PC-3 (cell line): ENCODE measurements around the gene STX18. TPM values are rescaled to one million over a fixed set of nuclear protein-coding genes. Genes with fewer than 3 reads are reported as not detected.

Experiments
- ATAC-seq: fragments of 200-7000 bp; cut with Tn5 transposase; 2 replicates; pipeline ENCODE4 v1.9.1; 2020; ENCODE audit warnings: mild to moderate bottlenecking, moderate library complexity
- BruUV-seq: library from RNA; stranded (reverse); fragments of 400-500 nt; replicated peaks from 2 replicates; lab custom pipeline; 2021; lab: Mats Ljungman, UMichigan
- CTCF ChIA-PET: fragments of 300-600 bp; sonication (Branson Sonifier 250); formaldehyde crosslinking; loops from one replicate; lab custom pipeline; 2022; ENCODE audit warnings: antibody characterized with exemption; lab: Charles Lee
- POLR2A ChIA-PET: fragments of 300-600 bp; sonication (Branson Sonifier 250); formaldehyde crosslinking; loops from one replicate; lab custom pipeline; 2022; ENCODE audit warnings: antibody characterized with exemption; ENCODE audit not compliant: unreplicated experiment; lab: Charles Lee
- DNase-seq: peaks from one replicate; pipeline ENCODE4 v3.0.0-alpha.2; 2015
- H2AFZ ChIP-seq: fragments of 300-600 bp; sonication (generic); 2 replicates; pipeline ENCODE4 v1.6.0; 2016; ENCODE audit warnings: antibody characterized with exemption, low read length
- H3F3A ChIP-seq: fragments of 300-600 bp; sonication (generic); one replicate; pipeline ENCODE4 v1.6.0; 2017; ENCODE audit warnings: antibody characterized with exemption, low read length, control low read depth, mild to moderate bottlenecking; ENCODE audit not compliant: unreplicated experiment
- H3K27ac ChIP-seq: fragments of 300-600 bp; sonication (generic); 2 replicates; pipeline ENCODE4 v1.5.1; 2016; ENCODE audit warnings: mild to moderate bottlenecking, low read length
- H3K27me3 ChIP-seq: fragments of 300-600 bp; sonication (generic); 2 replicates; pipeline ENCODE4 v1.6.1; 2016; ENCODE audit warnings: low read length, mixed read lengths
- H3K36me3 ChIP-seq: fragments of 300-600 bp; sonication (generic); 2 replicates; pipeline ENCODE4 v1.6.1; 2016; ENCODE audit warnings: low read depth, mixed run types, low read length, mixed read lengths
- H3K4me1 ChIP-seq: fragments of 300-600 bp; sonication (generic); 2 replicates; pipeline ENCODE4 v1.5.1; 2016; ENCODE audit warnings: low read length; ENCODE audit not compliant: insufficient read depth
- H3K4me2 ChIP-seq: fragments of 300-600 bp; sonication (generic); 2 replicates; pipeline ENCODE4 v1.6.0; 2016; ENCODE audit warnings: low read length
- H3K4me3 ChIP-seq: fragments of 300-600 bp; sonication (generic); 2 replicates; pipeline ENCODE4 v1.5.1; 2016; ENCODE audit warnings: mild to moderate bottlenecking, low read length, mixed read lengths
- H3K79me2 ChIP-seq: fragments of 300-600 bp; sonication (generic); 2 replicates; pipeline ENCODE4 v1.6.1; 2017; ENCODE audit warnings: low read length, mixed read lengths
- H3K9ac ChIP-seq: fragments of 300-600 bp; sonication (generic); 2 replicates; pipeline ENCODE4 v1.6.0; 2016; ENCODE audit warnings: mild to moderate bottlenecking, low read length
- H3K9me2 ChIP-seq: fragments of 300-600 bp; sonication (generic); replicated peaks from 2 replicates; pipeline ENCODE4 v1.6.1; 2016; ENCODE audit warnings: mixed run types, low read length, mixed read lengths
- H3K9me3 ChIP-seq: fragments of 300-600 bp; sonication (generic); 2 replicates; pipeline ENCODE4 v1.6.1; 2016; ENCODE audit warnings: low read length, mixed read lengths
- H4K20me1 ChIP-seq: fragments of 300-600 bp; sonication (generic); 2 replicates; pipeline ENCODE4 v1.6.1; 2016; ENCODE audit warnings: low read length, mixed read lengths
- EZH2 ChIP-seq: fragments of 300-600 bp; sonication (generic); IDR thresholded peaks from one replicate; pipeline ENCODE4 v1.6.1; 2017; ENCODE audit warnings: antibody characterized with exemption, mild to moderate bottlenecking, low read length; ENCODE audit not compliant: unreplicated experiment
- EZH2phosphoT487 ChIP-seq: fragments of 300-600 bp; sonication (generic); IDR thresholded peaks from 2 replicates; pipeline ENCODE4 v1.6.1; 2018; ENCODE audit warnings: mild to moderate bottlenecking, antibody characterized with exemption, low read length, borderline replicate concordance
- intact Hi-C: fragments of 100-400 bp; cut with micrococcal nuclease; formaldehyde crosslinking; loops from 2 replicates; pipeline ENCODE4 v1.9.0; 2023
- total RNA-seq: library from RNA; depleted of rRNA; stranded (reverse); fragments of >200 nt; gene quantifications from 2 replicates; pipeline ENCODE4 v1.2.3, GENCODE V29; 2014
- TF ChIP-seq, protein P1 (sequence below): fragments of 300-600 bp; sonication (generic); conservative IDR thresholded peaks from 2 replicates; pipeline ENCODE4 v1.5.1; 2017; ENCODE audit warnings: antibody characterized with exemption, low read depth, mild to moderate bottlenecking, low read length

Gene STX18
- total RNA-seq, 1 experiment from 2014 or later = 25.0 TPM

DNA sequence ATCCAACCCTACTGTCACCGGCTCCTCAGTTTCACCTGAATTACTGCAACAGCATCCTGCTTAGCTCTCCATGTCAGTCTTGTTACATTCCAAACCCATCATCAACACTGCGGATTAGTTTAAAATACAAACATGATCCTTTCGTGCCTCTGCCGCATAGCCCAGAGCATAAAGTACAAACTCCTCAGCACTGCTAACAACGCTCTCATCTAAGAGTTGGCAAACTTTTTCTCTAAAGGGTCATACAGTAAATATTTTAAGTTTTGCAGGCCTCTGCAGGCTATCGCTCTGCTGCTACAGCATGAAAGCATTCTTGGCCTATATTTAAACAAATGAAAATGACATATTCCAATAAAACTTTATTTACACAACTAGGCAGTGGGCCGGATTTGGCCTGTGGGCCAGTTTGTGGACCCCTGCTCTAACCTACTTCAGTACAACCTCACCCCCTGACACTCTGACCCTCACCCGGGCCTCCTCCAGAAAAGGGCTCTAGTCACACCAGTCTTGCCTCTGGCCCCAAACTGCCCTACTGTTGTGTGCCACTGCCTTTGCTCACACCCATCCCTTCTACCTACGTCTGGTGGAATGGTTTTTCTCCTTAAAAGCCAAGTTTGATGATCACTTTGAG is 7.2 kb downstream of the STX18 start:
- H3K4me2 ChIP-seq = no peak overlapping the region
- no peak overlapping the region for H3K9ac ChIP-seq
- no peaks in the 10 kb centered on the region for H3F3A ChIP-seq
- H3K9me2 ChIP-seq = no peaks in the 10 kb centered on the region
- CTCF ChIA-PET = no interaction called here
- intact Hi-C loops = no loop called here
- ATAC-seq (no peak), DNase-seq (no peak)
- POLR2A ChIA-PET = interaction anchor here (0.5 kb wide), 1 partner anchor 18 kb away, joined by 4 read pairs; no protein-coding TSS in a partner anchor
- no peak overlapping the region for H3K4me3 ChIP-seq
- H3K79me2 ChIP-seq = peaks cover 89% of the 10 kb centered on the region
- no TSS peak for BruUV-seq
- H2AFZ ChIP-seq = no peak overlapping the region
- H3K27ac ChIP-seq = no peak overlapping the region
- no peaks in the 10 kb centered on the region for H3K36me3 ChIP-seq
- TF ChIP-seq, protein P1, sequence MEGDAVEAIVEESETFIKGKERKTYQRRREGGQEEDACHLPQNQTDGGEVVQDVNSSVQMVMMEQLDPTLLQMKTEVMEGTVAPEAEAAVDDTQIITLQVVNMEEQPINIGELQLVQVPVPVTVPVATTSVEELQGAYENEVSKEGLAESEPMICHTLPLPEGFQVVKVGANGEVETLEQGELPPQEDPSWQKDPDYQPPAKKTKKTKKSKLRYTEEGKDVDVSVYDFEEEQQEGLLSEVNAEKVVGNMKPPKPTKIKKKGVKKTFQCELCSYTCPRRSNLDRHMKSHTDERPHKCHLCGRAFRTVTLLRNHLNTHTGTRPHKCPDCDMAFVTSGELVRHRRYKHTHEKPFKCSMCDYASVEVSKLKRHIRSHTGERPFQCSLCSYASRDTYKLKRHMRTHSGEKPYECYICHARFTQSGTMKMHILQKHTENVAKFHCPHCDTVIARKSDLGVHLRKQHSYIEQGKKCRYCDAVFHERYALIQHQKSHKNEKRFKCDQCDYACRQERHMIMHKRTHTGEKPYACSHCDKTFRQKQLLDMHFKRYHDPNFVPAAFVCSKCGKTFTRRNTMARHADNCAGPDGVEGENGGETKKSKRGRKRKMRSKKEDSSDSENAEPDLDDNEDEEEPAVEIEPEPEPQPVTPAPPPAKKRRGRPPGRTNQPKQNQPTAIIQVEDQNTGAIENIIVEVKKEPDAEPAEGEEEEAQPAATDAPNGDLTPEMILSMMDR = no peak
- TF ChIP-seq EZH2 (no peak), EZH2phosphoT487 (no peak)
- H3K9me3 ChIP-seq = no peaks in the 10 kb centered on the region
- no peaks in the 10 kb centered on the region for H3K27me3 ChIP-seq
- H3K4me1 ChIP-seq = no peaks in the 10 kb centered on the region; the same call in 1 of the 2 replicates
- peaks cover 20% of the 10 kb centered on the region; the same call in 1 of the 2 replicates for H4K20me1 ChIP-seq

DNA sequence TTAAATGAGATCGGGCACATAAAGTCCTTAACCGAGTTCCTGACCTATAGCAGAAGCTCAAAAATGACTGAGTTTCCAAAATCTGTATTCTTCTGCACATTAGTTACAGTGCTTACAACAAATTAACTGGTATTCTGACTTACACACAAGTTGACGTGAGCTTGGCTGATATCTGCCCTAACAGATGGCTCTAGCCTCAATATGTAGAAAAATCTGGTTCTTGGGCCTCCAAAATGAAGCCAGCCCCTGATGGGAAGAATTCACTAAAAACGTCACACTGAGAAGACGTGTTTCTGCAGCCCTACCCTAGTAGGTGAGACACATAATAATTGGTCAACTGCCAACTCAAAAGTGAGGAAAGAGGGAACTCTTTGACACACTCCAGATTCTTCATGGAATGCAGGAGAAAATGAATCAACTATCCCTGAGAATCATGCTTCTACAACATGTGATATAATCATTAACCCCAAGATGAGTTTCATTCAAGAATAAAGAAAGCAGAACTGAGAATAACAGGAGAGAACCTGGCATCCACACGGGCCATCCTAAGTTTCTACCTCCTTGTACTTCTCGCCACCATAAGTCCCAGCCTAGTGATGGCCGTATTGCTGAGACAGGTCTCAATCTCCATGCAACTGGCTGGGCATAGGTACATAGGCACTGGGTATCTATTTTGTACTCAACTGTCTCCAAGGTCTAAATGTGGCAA is 8.2 kb downstream of the STX18 start:
- Histone ChIP-seq H3K36me3 (no peaks in the 10 kb centered on the region), H3K79me2 (peaks cover 82% of the 10 kb centered on the region), H3K4me3 (no peak overlapping the region), H3K9me2 (no peaks in the 10 kb centered on the region), H3K9me3 (no peaks in the 10 kb centered on the region), H3K27ac (no peak overlapping the region), H4K20me1 (peaks cover 13% of the 10 kb centered on the region; the same call in 1 of the 2 replicates), H3F3A (no peaks in the 10 kb centered on the region), H3K4me2 (no peak overlapping the region), H2AFZ (no peak overlapping the region), H3K4me1 (no peaks in the 10 kb centered on the region), H3K27me3 (no peaks in the 10 kb centered on the region), H3K9ac (no peak overlapping the region)
- intact Hi-C loops = no loop called here
- POLR2A ChIA-PET = no interaction called here
- ATAC-seq = no peak
- CTCF ChIA-PET = interaction anchor here (0.7 kb wide), 1 partner anchor 15 kb away, joined by 3 read pairs; no protein-coding TSS in a partner anchor
- no TSS peak for BruUV-seq
- TF ChIP-seq EZH2 = no peak
- no peak for TF ChIP-seq EZH2phosphoT487
- TF ChIP-seq, protein P1 = no peak
- DNase-seq = no peak
